ENCODE results near the gene BTN3A1. TPM values are rescaled to one million over a fixed set of nuclear protein-coding genes. Genes with fewer than 3 reads are reported as not detected.
"Not testable (repeated sequence)": the region's sequence is repeated elsewhere in the genome, so short reads cannot be mapped to it uniquely, and the experiment has no call there.

Gene BTN3A1
- 10 to 100 TPM in 11 of 12 donors, not detected in 1; 15.9 to 41.2 (median 23.8) TPM for polyA plus RNA-seq (ENCODE audit: insufficient read length in 12 of 12)
- long read RNA-seq, donor 1 = 0 reads
- long read RNA-seq, donor 2, partial matches to known transcripts = 0 of 2 reads
- long read RNA-seq, donor 2, other reads (novel, unspliced or antisense) = 0 of 2 reads
- long read RNA-seq, donor 3, partial matches to known transcripts = 10 of 11 reads
- long read RNA-seq, donor 3, other reads (novel, unspliced or antisense) = 0 of 11 reads
- long read RNA-seq, donor 4 = 0 reads
- long read RNA-seq, donor 5 = 0 reads
- long read RNA-seq, donor 6 = 0 reads
- long read RNA-seq, donor 7, partial matches to known transcripts = 0 of 1 reads
- long read RNA-seq, donor 7, other reads (novel, unspliced or antisense) = 0 of 1 reads
- long read RNA-seq, donor 8 = 0 reads
- long read RNA-seq, donor 9 = 0 reads
- long read RNA-seq, donor 10, partial matches to known transcripts = 0 of 1 reads
- long read RNA-seq, donor 10, other reads (novel, unspliced or antisense) = 0 of 1 reads
- long read RNA-seq, donor 11, partial matches to known transcripts = 18 of 18 reads
- long read RNA-seq, donor 11, other reads (novel, unspliced or antisense) = 0 of 18 reads

GRCh38 chr6:26401987-26402658, at the start of gene BTN3A1:
Gene BTN3A1 (plus strand): TSS chr6:26402275. CDS start chr6:26405564, 3,289 bp downstream.
- peak; percentile 89 for DNase-seq

GRCh38 chr6:26352315-26352714, 49.8 kb upstream of the BTN3A1 start:
- DNase-seq = no peak

GRCh38 chr6:26354162-26354561, 47.9 kb upstream of the BTN3A1 start:
- DNase-seq = no peak

GRCh38 chr6:26355366-26355765, 46.7 kb upstream of the BTN3A1 start:
- DNase-seq = no peak

- not testable (repeated sequence) for DNase-seq
Observed at GRCh38 chr6:26357543-26357942, 44.5 kb upstream of the BTN3A1 start.

- DNase-seq = no peak
Observed at GRCh38 chr6:26358511-26358981, 43.5 kb upstream of the BTN3A1 start.

GRCh38 chr6:26359765-26360164, 42.3 kb upstream of the BTN3A1 start:
- DNase-seq = peak; percentile 46

GRCh38 chr6:26360451-26361416, 41.3 kb upstream of the BTN3A1 start:
- no peak for DNase-seq

GRCh38 chr6:26361544-26361943, 40.5 kb upstream of the BTN3A1 start:
- DNase-seq = no peak

GRCh38 chr6:26362093-26362835, 39.8 kb upstream of the BTN3A1 start:
- no peak for DNase-seq

- DNase-seq = no peak
Observed at GRCh38 chr6:26362836-26363220, 39.2 kb upstream of the BTN3A1 start.

GRCh38 chr6:26363882-26364701, 38.0 kb upstream of the BTN3A1 start:
- peak; percentile 38 for DNase-seq

- no peak for DNase-seq
Observed at GRCh38 chr6:26365633-26365995, 36.5 kb upstream of the BTN3A1 start.

GRCh38 chr6:26366504-26366903, 35.6 kb upstream of the BTN3A1 start:
- DNase-seq = peak; percentile 16

- no peak for DNase-seq
Observed at GRCh38 chr6:26367114-26367513, 35.0 kb upstream of the BTN3A1 start.

GRCh38 chr6:26371813-26372212, 30.3 kb upstream of the BTN3A1 start:
- not testable (repeated sequence) for DNase-seq

GRCh38 chr6:26372308-26373144, 29.5 kb upstream of the BTN3A1 start:
- no peak for DNase-seq

- no peak for DNase-seq
Observed at GRCh38 chr6:26375270-26375669, 26.8 kb upstream of the BTN3A1 start.

GRCh38 chr6:26377719-26378118, 24.4 kb upstream of the BTN3A1 start:
- no peak for DNase-seq

Measured in muscle of arm (tissue), 14 donors.